KMS-11 (cell line): Measurements from ENCODE around the gene LDLRAD2.

Source experiments
- H2AFZ ChIP-seq: fragments of 200-600 bp; sonication (generic); 2 replicates; pipeline ENCODE4 v1.6.1; 2016; ENCODE audit warnings: antibody characterized with exemption, mixed run types, low read depth
- H3K27ac ChIP-seq: fragments of 200-600 bp; sonication (generic); 2 replicates; pipeline ENCODE4 v1.6.1; 2016; ENCODE audit warnings: mild to moderate bottlenecking, mixed run types
- H3K27me3 ChIP-seq: fragments of 200-600 bp; sonication (generic); 2 replicates; pipeline ENCODE4 v1.6.1; 2017; ENCODE audit warnings: mild to moderate bottlenecking, low read depth, mixed run types, moderate library complexity; ENCODE audit not compliant: insufficient read depth
- H3K36me3 ChIP-seq: fragments of 200-600 bp; sonication (generic); 2 replicates; pipeline ENCODE4 v1.6.1; 2017; ENCODE audit warnings: mild to moderate bottlenecking, mixed run types; ENCODE audit not compliant: insufficient read depth
- H3K4me1 ChIP-seq: fragments of 200-600 bp; sonication (generic); 2 replicates; pipeline ENCODE4 v1.6.1; 2016; ENCODE audit warnings: mild to moderate bottlenecking, low read depth, mixed run types; ENCODE audit not compliant: poor library complexity, severe bottlenecking
- H3K4me2 ChIP-seq: fragments of 200-600 bp; sonication (generic); 2 replicates; pipeline ENCODE4 v1.7.0; 2016; ENCODE audit warnings: mild to moderate bottlenecking, mixed run types
- H3K4me3 ChIP-seq: fragments of 200-600 bp; sonication (generic); IDR thresholded peaks from 2 replicates; pipeline ENCODE4 v1.6.1; 2017; ENCODE audit warnings: low read depth, low read length, mixed read lengths; ENCODE audit not compliant: insufficient read depth
- H3K79me2 ChIP-seq: fragments of 200-600 bp; sonication (generic); 2 replicates; pipeline ENCODE4 v1.6.1; 2016; ENCODE audit warnings: low read depth, mixed run types; ENCODE audit not compliant: insufficient read depth
- H3K9ac ChIP-seq: fragments of 200-600 bp; sonication (generic); 2 replicates; pipeline ENCODE4 v1.6.1; 2016; ENCODE audit warnings: mild to moderate bottlenecking, mixed run types
- H4K20me1 ChIP-seq: fragments of 200-600 bp; sonication (generic); 2 replicates; pipeline ENCODE4 v1.6.1; 2016; ENCODE audit warnings: mild to moderate bottlenecking, mixed run types; ENCODE audit not compliant: insufficient read depth
- CTCF ChIP-seq: fragments of 200-600 bp; sonication (generic); conservative IDR thresholded peaks from 2 replicates; pipeline ENCODE4 v1.6.1; 2017; ENCODE audit warnings: low read depth, mild to moderate bottlenecking, antibody characterized with exemption, low read length, moderate library complexity, mixed read lengths

Gene LDLRAD2

GRCh38 chr1:21874328-21874727 is 62.3 kb downstream of the LDLRAD2 start:
- H3K4me2 ChIP-seq = no peak overlapping the region
- H3K79me2 ChIP-seq = no peaks in the 10 kb centered on the region
- H3K4me1 ChIP-seq = peaks cover 5% of the 10 kb centered on the region
- no peak overlapping the region for H3K4me3 ChIP-seq
- no peaks in the 10 kb centered on the region for H4K20me1 ChIP-seq
- no peaks in the 10 kb centered on the region for H3K36me3 ChIP-seq
- H3K27ac ChIP-seq = no peak overlapping the region
- no peak overlapping the region for H2AFZ ChIP-seq
- no peaks in the 10 kb centered on the region; the same call in 1 of the 2 replicates for H3K27me3 ChIP-seq
- TF ChIP-seq CTCF = no peak
- H3K9ac ChIP-seq = no peak overlapping the region
